ENCODE data around the gene KRT73. TPM values are rescaled to one million over a fixed set of nuclear protein-coding genes. Genes with fewer than 3 reads are reported as not detected.

KRT73 gene
- total RNA-seq, 6 experiments from 2014 or later: not detected

GRCh38 chr12:52608826-52609630 lies 9.3 kb downstream of the KRT73 start:
- no peak for TF ChIP-seq POLR2A (IDR thresholded peaks at IDR 0.05)
- TF ChIP-seq CTCF (IDR thresholded peaks at IDR 0.05): no peak
- Histone ChIP-seq H3K9me3 (no peaks in the 10 kb centered on the region), H3K4me3 (no peak overlapping the region), H3K36me3 (no peaks in the 10 kb centered on the region), H3K27ac (no peak overlapping the region), H3K4me1 (no peaks in the 10 kb centered on the region), H3K27me3 (no peaks in the 10 kb centered on the region)
- ATAC-seq: no peak
- 47% methylated on average over 3 of the region's 8 CpGs for WGBS (ENCODE audit: insufficient coverage, low coverage, low lambda C conversion rate, missing lambda C conversion rate)
- intact Hi-C loops (cut with DNase I): no loop called here
- DNase-seq: no peak

GRCh38 chr12:52608161-52608560 lies 10.2 kb downstream of the KRT73 start:
- H3K4me1 ChIP-seq: no peaks in the 10 kb centered on the region
- WGBS (ENCODE audit: insufficient coverage, low coverage, low lambda C conversion rate, missing lambda C conversion rate): 20% methylated on average over 1 of the region's 6 CpGs
- H3K27me3 ChIP-seq: no peaks in the 10 kb centered on the region
- TF ChIP-seq CTCF (IDR thresholded peaks at IDR 0.05) (no peak), POLR2A (IDR thresholded peaks at IDR 0.05) (no peak)
- intact Hi-C loops (cut with DNase I): no loop called here
- DNase-seq: no peak
- H3K4me3 ChIP-seq: no peak overlapping the region
- H3K27ac ChIP-seq: no peak overlapping the region
- no peak for ATAC-seq
- H3K9me3 ChIP-seq: no peaks in the 10 kb centered on the region
- no peaks in the 10 kb centered on the region for H3K36me3 ChIP-seq

- no peak overlapping the region for H3K4me3 ChIP-seq
- no peaks in the 10 kb centered on the region for H3K9me3 ChIP-seq
- H3K27me3 ChIP-seq: no peaks in the 10 kb centered on the region
- WGBS (ENCODE audit: insufficient coverage, low coverage, low lambda C conversion rate, missing lambda C conversion rate): no CpG with 5 or more reads among the region's 1 CpG
- no peak overlapping the region for H3K27ac ChIP-seq
- H3K36me3 ChIP-seq: no peaks in the 10 kb centered on the region
- no peaks in the 10 kb centered on the region for H3K4me1 ChIP-seq
- no peak for TF ChIP-seq POLR2A (IDR thresholded peaks at IDR 0.05)
- no peak for TF ChIP-seq CTCF (IDR thresholded peaks at IDR 0.05)
- no peak for ATAC-seq
- no peak for DNase-seq
- intact Hi-C loops (cut with DNase I): no loop called here
Measured at GRCh38 chr12:52607314-52607713, 11.0 kb downstream of the KRT73 start.

GRCh38 chr12:52606581-52607218 lies 11.7 kb downstream of the KRT73 start:
- Histone ChIP-seq H3K27ac (no peak overlapping the region), H3K9me3 (no peaks in the 10 kb centered on the region), H3K4me3 (no peak overlapping the region), H3K27me3 (no peaks in the 10 kb centered on the region), H3K4me1 (no peaks in the 10 kb centered on the region), H3K36me3 (no peaks in the 10 kb centered on the region)
- no peak for TF ChIP-seq CTCF (IDR thresholded peaks at IDR 0.05)
- no peak for TF ChIP-seq POLR2A (IDR thresholded peaks at IDR 0.05)
- intact Hi-C loops (cut with DNase I): no loop called here
- no peak for ATAC-seq
- WGBS (ENCODE audit: insufficient coverage, low coverage, low lambda C conversion rate, missing lambda C conversion rate): 68% methylated on average over 7 of the region's 7 CpGs
- no peak for DNase-seq

Measured in right lobe of liver (tissue), 6 donors.